NCI-H2171 (cell line): ENCODE data around the gene CMBL.
"Not testable (repeated sequence)": the region's sequence is repeated elsewhere in the genome, so short reads cannot be mapped to it uniquely, and the experiment has no call there.

Source experiments
- DNase-seq: peaks from one replicate; lab custom pipeline; 2025; lab: John Stamatoyannopoulos, UW

The CMBL gene

GRCh38 chr5:10257870-10258269, 49.8 kb downstream of the CMBL start:
- no peak for DNase-seq

- DNase-seq: no peak
These were observed 53.0 kb downstream of the CMBL start for GRCh38 chr5:10254686-10255085.

GRCh38 chr5:10253390-10253789, 54.3 kb downstream of the CMBL start:
- no peak for DNase-seq

- no peak for DNase-seq
These were observed 56.3 kb downstream of the CMBL start for GRCh38 chr5:10251405-10251804.

- no peak for DNase-seq
These were observed 56.9 kb downstream of the CMBL start for GRCh38 chr5:10250806-10251276.

- peak; percentile 98 for DNase-seq
These were observed 57.5 kb downstream of the CMBL start, which contains the start of gene CCT5 for GRCh38 chr5:10249948-10250805. Gene CCT5, plus strand, starts transcription at chr5:10250280. Its CDS starts 61 bp downstream, at chr5:10250341.

- DNase-seq: no peak
These were observed 59.1 kb downstream of the CMBL start for GRCh38 chr5:10248378-10249260.

GRCh38 chr5:10247217-10247616, 60.5 kb downstream of the CMBL start:
- not testable (repeated sequence) for DNase-seq

- no peak for DNase-seq
These were observed 60.9 kb downstream of the CMBL start for GRCh38 chr5:10246761-10247160.

- no peak for DNase-seq
These were observed 63.3 kb downstream of the CMBL start for GRCh38 chr5:10244342-10244944.

- DNase-seq: no peak
These were observed 64.0 kb downstream of the CMBL start for GRCh38 chr5:10243660-10244240.

GRCh38 chr5:10235350-10235749, 72.4 kb downstream of the CMBL start:
- no peak for DNase-seq

GRCh38 chr5:10233505-10233904, 74.2 kb downstream of the CMBL start:
- DNase-seq: peak; percentile 14

GRCh38 chr5:10233011-10233410, 74.7 kb downstream of the CMBL start:
- no peak for DNase-seq

- DNase-seq: no peak
These were observed 75.3 kb downstream of the CMBL start for GRCh38 chr5:10232386-10232785.

GRCh38 chr5:10229306-10230048, 78.2 kb downstream of the CMBL start:
- DNase-seq: no peak

- DNase-seq: no peak
These were observed 79.4 kb downstream of the CMBL start for GRCh38 chr5:10228288-10228687.
